Measurements from ENCODE around the gene GJA9. TPM values are rescaled to one million over a fixed set of nuclear protein-coding genes. Genes with fewer than 3 reads are reported as not detected.
"Not testable (repeated sequence)": the region's sequence is repeated elsewhere in the genome, so short reads cannot be mapped to it uniquely, and the experiment has no call there.

The GJA9 gene
- total RNA-seq, 1 experiment from 2014 or later = not detected

- no peak for TF ChIP-seq ZNF671 (CRISPR knock-in tag; IDR thresholded peaks at IDR 0.05)
These were observed 42.0 kb downstream of the GJA9 start (continued) for GRCh38 chr1:38839363-38839762.

- H3K4me3 Mint-ChIP-seq; DNase-seq (ENCODE audit: low spot score); H3K27ac Mint-ChIP-seq; POLR2A ChIA-PET; ATAC-seq; H3K9me3 Mint-ChIP-seq; H3K27me3 Mint-ChIP-seq (ENCODE audit: low read depth): not testable (repeated sequence)
- peaks cover 22% of the 10 kb centered on the region for H3K4me1 Mint-ChIP-seq
- CTCF ChIA-PET = interaction anchor here (0.7 to 2.7 kb wide), 2 partner anchors 263 to 333 kb away, joined by 3 to 10 read pairs; no protein-coding TSS in a partner anchor
- peaks cover 19% of the 10 kb centered on the region for H3K36me3 Mint-ChIP-seq
These were observed 45.1 kb downstream of the GJA9 start for GRCh38 chr1:38836316-38836715.

- no peaks in the 10 kb centered on the region for H3K27me3 Mint-ChIP-seq (ENCODE audit: low read depth)
These were observed 46.2 kb downstream of the GJA9 start for GRCh38 chr1:38834937-38835827.

GRCh38 chr1:38834221-38834782 lies 47.1 kb downstream of the GJA9 start:
- no peaks in the 10 kb centered on the region for H3K27me3 Mint-ChIP-seq (ENCODE audit: low read depth)

More at GRCh38 chr1:38834937-38835827, 46.2 kb downstream of the GJA9 start:
- peak; percentile 37 for DNase-seq (ENCODE audit: low spot score)
- CTCF ChIA-PET = interaction anchor here (0.5 to 2.7 kb wide), 48 partner anchors 9 to 845 kb away, joined by 3 to 42 read pairs (median 4); partner anchors contain the start of gene SF3A3
- Mint-ChIP-seq H3K4me1 (peaks cover 22% of the 10 kb centered on the region), H3K27ac (no peak overlapping the region), H3K9me3 (no peaks in the 10 kb centered on the region), H3K4me3 (no peak overlapping the region), H3K36me3 (peaks cover 16% of the 10 kb centered on the region)
- TF ChIP-seq GRHL2 (CRISPR knock-in tag; IDR thresholded peaks at IDR 0.05; ENCODE audit: insufficient replicate concordance, severe bottlenecking) (no peak), CTCF (IDR thresholded peaks at IDR 0.05) (peak; percentile 68)
- POLR2A ChIA-PET = interaction anchor here (0.6 to 1.1 kb wide), 2 partner anchors 10 to 236 kb away, joined by 3 read pairs; no protein-coding TSS in a partner anchor
- peak; percentile 87 for ATAC-seq

More at GRCh38 chr1:38834221-38834782, 47.1 kb downstream of the GJA9 start:
- ChIA-PET POLR2A (no interaction called here), CTCF (interaction anchor here (0.5 to 2.7 kb wide), 22 partner anchors 11 to 844 kb away, joined by 3 to 42 read pairs (median 5); partner anchors contain the start of gene SF3A3)
- TF ChIP-seq ELF4 (CRISPR knock-in tag; IDR thresholded peaks at IDR 0.05; ENCODE audit: low read depth) (no peak), E2F4 (CRISPR knock-in tag; IDR thresholded peaks at IDR 0.05; ENCODE audit: borderline replicate concordance, low read depth) (no peak), NFYB (CRISPR knock-in tag; conservative IDR thresholded peaks at IDR 0.05; ENCODE audit: low read depth) (no peak), ESRRA (CRISPR knock-in tag; IDR thresholded peaks at IDR 0.05; ENCODE audit: borderline replicate concordance) (no peak), FOXP4 (CRISPR knock-in tag; IDR thresholded peaks at IDR 0.05) (no peak), ZNF671 (CRISPR knock-in tag; IDR thresholded peaks at IDR 0.05) (no peak)
- no peak for DNase-seq (ENCODE audit: low spot score)
- Mint-ChIP-seq H3K27ac (no peak overlapping the region), H3K9me3 (no peaks in the 10 kb centered on the region), H3K4me3 (no peak overlapping the region), H3K4me1 (peaks cover 22% of the 10 kb centered on the region), H3K36me3 (peaks cover 13% of the 10 kb centered on the region)
- ATAC-seq = no peak
